ENCODE data around the gene TSHZ3.

TSHZ3 gene

DNA sequence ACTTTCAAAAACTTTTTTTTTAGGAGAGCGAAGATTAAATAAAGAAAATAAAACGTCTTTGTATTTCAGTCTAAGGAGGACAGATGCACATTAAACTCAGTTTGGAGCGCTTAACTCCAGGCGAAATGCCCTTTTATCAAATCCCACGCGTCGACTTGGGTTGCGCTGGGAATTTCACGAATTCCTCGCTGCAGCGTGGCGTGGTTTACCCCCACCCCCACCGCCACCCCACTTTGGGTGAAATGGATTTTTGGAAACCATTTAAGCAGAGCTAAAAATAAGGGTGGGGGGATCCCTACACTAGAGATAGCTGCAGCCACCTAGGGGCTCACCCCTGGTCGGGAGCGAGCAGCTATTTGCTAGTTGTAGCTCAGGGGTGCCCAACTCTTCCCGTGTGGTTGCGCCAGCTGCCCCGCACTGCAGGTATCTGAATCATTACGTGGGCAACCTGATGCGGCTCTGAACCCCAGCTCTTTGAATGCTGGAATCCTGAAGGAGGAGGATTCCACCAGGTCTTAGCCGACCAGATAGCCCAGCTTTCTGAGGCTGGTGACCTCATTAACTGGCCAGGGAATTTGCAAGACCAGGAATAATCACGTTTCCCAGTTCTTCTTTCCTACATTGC lies 6.5 kb upstream of the TSHZ3 start:
- TF ChIP-seq, protein P1, sequence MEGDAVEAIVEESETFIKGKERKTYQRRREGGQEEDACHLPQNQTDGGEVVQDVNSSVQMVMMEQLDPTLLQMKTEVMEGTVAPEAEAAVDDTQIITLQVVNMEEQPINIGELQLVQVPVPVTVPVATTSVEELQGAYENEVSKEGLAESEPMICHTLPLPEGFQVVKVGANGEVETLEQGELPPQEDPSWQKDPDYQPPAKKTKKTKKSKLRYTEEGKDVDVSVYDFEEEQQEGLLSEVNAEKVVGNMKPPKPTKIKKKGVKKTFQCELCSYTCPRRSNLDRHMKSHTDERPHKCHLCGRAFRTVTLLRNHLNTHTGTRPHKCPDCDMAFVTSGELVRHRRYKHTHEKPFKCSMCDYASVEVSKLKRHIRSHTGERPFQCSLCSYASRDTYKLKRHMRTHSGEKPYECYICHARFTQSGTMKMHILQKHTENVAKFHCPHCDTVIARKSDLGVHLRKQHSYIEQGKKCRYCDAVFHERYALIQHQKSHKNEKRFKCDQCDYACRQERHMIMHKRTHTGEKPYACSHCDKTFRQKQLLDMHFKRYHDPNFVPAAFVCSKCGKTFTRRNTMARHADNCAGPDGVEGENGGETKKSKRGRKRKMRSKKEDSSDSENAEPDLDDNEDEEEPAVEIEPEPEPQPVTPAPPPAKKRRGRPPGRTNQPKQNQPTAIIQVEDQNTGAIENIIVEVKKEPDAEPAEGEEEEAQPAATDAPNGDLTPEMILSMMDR (IDR thresholded peaks at IDR 0.05; ENCODE audit: extremely low read depth, insufficient read depth, missing control alignments), result no peak
- in situ Hi-C loops (cut with MboI; ENCODE audit: low pct_unique_long_range_greater_than_20kb, low sequenced_read_pairs, unreplicated experiment), result no loop called here
- DNase-seq (ENCODE audit: low spot score), result no peak

DNA sequence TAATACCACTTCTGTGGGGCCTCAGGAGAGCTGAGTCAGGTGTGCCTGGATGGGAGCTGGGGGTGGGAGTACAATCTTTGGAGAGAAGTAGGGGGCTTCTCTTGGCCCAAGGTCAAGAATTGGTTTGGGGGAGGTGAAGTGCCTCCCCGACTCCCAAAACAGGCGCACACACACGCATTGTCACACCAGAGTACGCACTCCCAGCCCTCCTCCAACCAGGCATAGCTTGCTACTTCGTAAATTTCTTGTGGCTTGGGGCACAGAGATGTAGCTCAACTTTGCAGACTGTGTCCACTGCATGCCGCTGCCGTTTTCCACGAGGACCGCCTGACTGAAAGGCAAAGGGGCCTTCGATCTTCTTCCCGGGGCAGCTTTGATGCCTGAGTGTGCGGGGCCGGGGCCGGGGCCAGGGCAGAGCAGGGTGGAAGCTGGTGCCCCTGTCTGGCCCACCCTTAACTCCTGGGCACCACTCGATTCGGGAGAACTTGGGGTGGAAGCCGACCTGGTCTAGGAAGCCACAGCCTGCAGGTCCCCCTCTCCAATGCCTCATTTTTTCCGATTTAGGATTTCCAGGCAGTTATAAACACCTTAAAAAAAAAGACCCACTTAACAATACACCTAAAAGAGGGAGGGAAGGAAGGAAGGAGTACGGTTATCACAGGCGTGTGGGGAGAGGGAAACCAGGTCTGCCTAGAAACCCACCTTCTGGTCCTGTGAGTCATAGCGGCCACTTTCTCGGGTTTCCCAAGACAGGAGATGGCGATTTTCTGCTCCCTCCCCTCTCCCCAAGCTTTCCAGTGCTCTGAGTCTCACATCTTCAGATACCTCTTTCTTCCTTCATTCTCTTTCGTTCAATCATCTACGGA lies 5.8 kb upstream of the TSHZ3 start:
- in situ Hi-C loops (cut with MboI; ENCODE audit: low pct_unique_long_range_greater_than_20kb, low sequenced_read_pairs, unreplicated experiment), result no loop called here

DNA sequence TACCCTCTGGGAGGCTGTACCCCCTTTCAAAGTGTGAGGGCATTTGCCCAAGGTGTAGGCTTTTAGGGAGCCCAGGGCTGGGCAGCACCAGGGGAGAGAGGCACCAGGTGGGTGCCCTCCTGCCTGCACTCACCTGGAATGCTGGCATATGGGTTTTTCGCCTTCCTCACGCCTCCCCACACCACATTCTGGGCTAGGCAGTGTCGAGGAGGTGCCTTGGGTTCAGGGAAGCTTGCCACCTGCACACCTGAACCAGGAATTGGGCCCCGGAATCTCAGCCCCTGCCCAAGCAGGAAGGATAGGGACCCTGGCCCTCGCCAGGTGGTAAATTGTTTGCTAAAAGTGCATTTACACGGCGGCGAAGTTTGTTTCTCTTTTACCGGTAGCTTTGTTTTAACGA lies 5.1 kb upstream of the TSHZ3 start:
- no peak for DNase-seq (ENCODE audit: low spot score)
- in situ Hi-C loops (cut with MboI; ENCODE audit: low pct_unique_long_range_greater_than_20kb, low sequenced_read_pairs, unreplicated experiment), result no loop called here
- TF ChIP-seq, protein P1 (IDR thresholded peaks at IDR 0.05; ENCODE audit: extremely low read depth, insufficient read depth, missing control alignments), result no peak

More for the DNA sequence above, 5.8 kb upstream of the TSHZ3 start:
- DNase-seq (ENCODE audit: low spot score), result no peak
- TF ChIP-seq, protein P1 (IDR thresholded peaks at IDR 0.05; ENCODE audit: extremely low read depth, insufficient read depth, missing control alignments), result no peak

DNA sequence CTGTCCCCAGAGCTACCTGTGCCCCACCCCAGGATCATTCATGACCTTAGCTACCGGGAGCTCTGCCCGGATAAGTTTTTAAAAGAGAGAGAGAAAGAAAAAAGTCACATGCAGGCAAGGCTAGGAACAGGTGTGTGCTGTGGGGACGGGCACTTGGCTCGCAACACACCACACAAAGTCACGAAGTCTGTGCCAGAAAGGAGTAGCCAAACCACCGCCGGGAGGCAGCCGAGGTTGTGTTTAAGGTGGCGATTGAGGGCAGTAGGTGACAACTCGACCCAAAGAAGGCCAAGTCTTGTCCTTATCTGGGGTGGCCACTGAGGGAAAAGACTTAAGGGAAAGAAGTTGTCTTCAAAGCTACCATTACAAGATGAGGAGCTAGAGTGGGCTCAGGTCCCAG lies 4.6 kb upstream of the TSHZ3 start:
- DNase-seq (ENCODE audit: low spot score), result no peak
- TF ChIP-seq, protein P1 (IDR thresholded peaks at IDR 0.05; ENCODE audit: extremely low read depth, insufficient read depth, missing control alignments), result no peak
- in situ Hi-C loops (cut with MboI; ENCODE audit: low pct_unique_long_range_greater_than_20kb, low sequenced_read_pairs, unreplicated experiment), result no loop called here

DNA sequence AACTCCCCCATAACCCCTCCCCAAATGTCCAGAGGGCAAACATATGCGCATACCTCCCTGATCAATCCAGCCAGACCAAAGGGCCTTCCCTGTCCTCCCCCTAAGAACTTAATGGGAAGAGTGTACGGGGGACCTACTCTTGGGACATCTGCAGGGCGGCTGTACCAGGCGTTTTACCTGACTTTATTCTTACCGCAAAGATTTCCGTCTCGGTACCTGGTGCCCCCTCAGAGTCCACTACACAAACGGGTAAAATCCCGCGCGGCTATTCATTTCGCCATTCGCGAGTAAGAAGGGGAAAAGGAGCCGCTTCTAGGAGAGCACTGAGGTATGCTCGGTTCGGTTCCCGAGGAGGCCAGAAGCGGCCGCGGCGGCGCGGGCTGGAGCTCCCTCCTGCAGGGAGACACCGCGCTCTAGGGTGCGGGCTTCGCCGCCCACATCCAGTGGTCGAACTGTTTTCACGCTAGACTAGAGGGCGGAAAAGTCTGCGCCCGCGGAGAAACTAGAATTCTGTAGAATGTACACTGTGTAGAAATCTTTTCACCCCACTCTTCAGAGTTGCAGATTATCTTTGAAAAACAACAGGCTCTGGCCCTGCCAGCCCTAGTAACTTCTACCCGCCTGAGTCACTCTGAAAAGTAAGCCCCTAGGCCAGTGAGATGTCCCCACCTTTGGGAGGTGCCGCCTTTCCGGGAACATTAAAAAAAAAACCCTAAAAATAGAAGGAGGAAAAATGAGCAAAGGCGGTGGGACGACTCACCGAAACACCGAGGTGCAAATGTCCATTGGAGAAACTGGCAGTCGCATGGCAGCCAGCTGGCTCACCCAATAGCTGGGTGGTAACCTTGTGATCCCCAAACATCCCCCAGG lies 3.8 kb upstream of the TSHZ3 start:
- TF ChIP-seq, protein P1 (IDR thresholded peaks at IDR 0.05; ENCODE audit: extremely low read depth, insufficient read depth, missing control alignments), result no peak
- DNase-seq (ENCODE audit: low spot score), result no peak
- in situ Hi-C loops (cut with MboI; ENCODE audit: low pct_unique_long_range_greater_than_20kb, low sequenced_read_pairs, unreplicated experiment), result no loop called here

DNA sequence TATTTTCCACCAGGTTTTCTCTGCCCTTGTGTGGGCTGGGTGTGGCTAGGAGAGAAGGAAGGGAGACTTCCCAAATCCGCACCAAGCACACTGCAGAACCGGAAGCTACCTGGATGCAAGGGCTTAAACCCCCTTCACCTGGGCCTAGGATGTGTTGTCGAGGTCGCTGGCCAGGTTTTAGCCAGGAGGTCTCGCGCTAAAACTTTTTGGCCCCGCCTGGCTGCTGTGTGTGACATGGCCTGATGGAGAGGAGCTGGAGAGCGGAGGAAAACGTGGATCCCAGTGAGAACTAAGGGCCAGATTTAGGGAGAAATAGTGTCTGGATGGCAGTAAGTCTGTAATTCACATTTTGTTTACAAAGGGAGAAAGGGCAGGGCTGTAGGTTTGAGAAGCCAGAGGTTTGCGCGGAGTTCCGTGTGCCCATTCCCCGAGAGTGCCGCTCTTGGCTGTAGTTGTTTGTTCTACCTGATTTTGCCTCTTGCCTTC lies 3.1 kb upstream of the TSHZ3 start:
- TF ChIP-seq, protein P1 (IDR thresholded peaks at IDR 0.05; ENCODE audit: extremely low read depth, insufficient read depth, missing control alignments), result no peak
- in situ Hi-C loops (cut with MboI; ENCODE audit: low pct_unique_long_range_greater_than_20kb, low sequenced_read_pairs, unreplicated experiment), result no loop called here
- DNase-seq (ENCODE audit: low spot score), result no peak
